Stimulated activated CD4-positive, alpha-beta T cell treated with anti-CD3 and anti-CD28 coated beads, Interleukin-4, amount 100 ng/mL, for 1 hour (primary cell): ENCODE results near the gene TMEM107.

Source experiments
- DNase-seq: peaks from one replicate; pipeline ENCODE4 v3.0.0-alpha.2; 2020

The TMEM107 gene

GRCh38 chr17:8161289-8162232 lies 14.6 kb downstream of the TMEM107 start:
- DNase-seq: no peak

- no peak for DNase-seq
Measured at GRCh38 chr17:8160741-8161221, 15.4 kb downstream of the TMEM107 start.

GRCh38 chr17:8160224-8160577 lies 16.0 kb downstream of the TMEM107 start:
- no peak for DNase-seq

GRCh38 chr17:8159459-8160223 lies 16.5 kb downstream of the TMEM107 start:
- DNase-seq: no peak

GRCh38 chr17:8159032-8159400 lies 17.2 kb downstream of the TMEM107 start:
- DNase-seq: no peak

- DNase-seq: peak; percentile 85
Measured at GRCh38 chr17:8158267-8159031, 17.7 kb downstream of the TMEM107 start.

GRCh38 chr17:8156246-8156992 lies 19.8 kb downstream of the TMEM107 start:
- DNase-seq: peak; percentile 100

- no peak for DNase-seq
Measured at GRCh38 chr17:8155996-8156245, 20.3 kb downstream of the TMEM107 start.

- DNase-seq: no peak
Measured at GRCh38 chr17:8155231-8155995, 20.8 kb downstream of the TMEM107 start.

- DNase-seq: no peak
Measured at GRCh38 chr17:8154608-8155155, 21.5 kb downstream of the TMEM107 start.

GRCh38 chr17:8153957-8154607 lies 22.1 kb downstream of the TMEM107 start:
- peak; percentile 82 for DNase-seq

GRCh38 chr17:8153525-8153956 lies 22.6 kb downstream of the TMEM107 start:
- peak; percentile 56 for DNase-seq

- no peak for DNase-seq
Measured at GRCh38 chr17:8153031-8153451, 23.1 kb downstream of the TMEM107 start.

GRCh38 chr17:8152112-8152775 lies 23.9 kb downstream of the TMEM107 start, which contains the start of gene PER1:
PER1 (minus strand) TSS chr17:8152404; CDS start chr17:8150706, 1,698 bp downstream.
- DNase-seq: peak; percentile 85

GRCh38 chr17:8151641-8152111 lies 24.5 kb downstream of the TMEM107 start:
- peak; percentile 26 for DNase-seq

GRCh38 chr17:8151120-8151640 lies 25.0 kb downstream of the TMEM107 start:
- DNase-seq: peak; percentile 87

GRCh38 chr17:8150194-8151119 lies 25.7 kb downstream of the TMEM107 start:
- no peak for DNase-seq

- no peak for DNase-seq
Measured at GRCh38 chr17:8149419-8150193, 26.6 kb downstream of the TMEM107 start.
